Muscle of back (tissue), 11 donors: ENCODE measurements around the gene CFAP99. TPM values are rescaled to one million over a fixed set of nuclear protein-coding genes. Genes with fewer than 3 reads are reported as not detected.

Experiments
- DNase-seq, 3 donors: peaks; one replicate each; pipeline versions ENCODE4 v3.0.0 to v3.0.0-alpha.2; 2013
- polyA plus RNA-seq, 10 donors: library from polyadenylated mRNA; unstranded; fragments of 120-200 nt; gene quantifications; one replicate each; pipeline ENCODE4 v1.2.1, GENCODE V29; 2013; ENCODE audit not compliant: insufficient read length in 10 of 10

The CFAP99 gene
- polyA plus RNA-seq, 10 donors = 0.17 to 0.20 TPM; not detected in 8

GRCh38 chr4:2468456-2469191 is 49.9 kb downstream of the CFAP99 start, which contains the start of gene RNF4:
Gene RNF4, plus strand, starts transcription at chr4:2469106. Its CDS starts 21,388 bp downstream, at chr4:2490494.
- peak; percentile 97 to 98 (median 97) for DNase-seq

GRCh38 chr4:2469192-2469984 is 50.6 kb downstream of the CFAP99 start:
- DNase-seq = peak in 2 of 3 donors; percentile 30 to 63

- no peak for DNase-seq
These were observed 52.0 kb downstream of the CFAP99 start for GRCh38 chr4:2470791-2471190.

GRCh38 chr4:2472187-2472586 is 53.4 kb downstream of the CFAP99 start:
- no peak for DNase-seq

GRCh38 chr4:2478229-2478628 is 59.5 kb downstream of the CFAP99 start:
- no peak for DNase-seq

GRCh38 chr4:2480649-2481048 is 61.9 kb downstream of the CFAP99 start:
- no peak for DNase-seq

- no peak for DNase-seq
These were observed 63.4 kb downstream of the CFAP99 start for GRCh38 chr4:2482192-2482591.

- DNase-seq = peak in 2 of 3 donors; percentile 46 to 54
These were observed 63.9 kb downstream of the CFAP99 start for GRCh38 chr4:2482693-2483092.

GRCh38 chr4:2483237-2483636 is 64.5 kb downstream of the CFAP99 start:
- no peak for DNase-seq

- DNase-seq = no peak
These were observed 65.4 kb downstream of the CFAP99 start for GRCh38 chr4:2484185-2484584.

- DNase-seq = peak; percentile 33 to 80 (median 67)
These were observed 66.2 kb downstream of the CFAP99 start for GRCh38 chr4:2484993-2485392.

- no peak for DNase-seq
These were observed 67.2 kb downstream of the CFAP99 start for GRCh38 chr4:2485956-2486355.

- no peak for DNase-seq
These were observed 68.2 kb downstream of the CFAP99 start for GRCh38 chr4:2486981-2487380.

GRCh38 chr4:2487632-2488031 is 68.9 kb downstream of the CFAP99 start:
- no peak for DNase-seq

GRCh38 chr4:2489081-2489805 is 70.5 kb downstream of the CFAP99 start:
- DNase-seq = no peak

GRCh38 chr4:2489841-2490552 is 71.2 kb downstream of the CFAP99 start:
- no peak for DNase-seq

GRCh38 chr4:2492970-2493369 is 74.2 kb downstream of the CFAP99 start:
- DNase-seq = no peak

GRCh38 chr4:2494992-2495391 is 76.2 kb downstream of the CFAP99 start:
- DNase-seq = no peak

- DNase-seq = no peak
These were observed 78.6 kb downstream of the CFAP99 start for GRCh38 chr4:2497324-2497723.

- DNase-seq = peak; percentile 7 to 35 (median 15)
These were observed 79.2 kb downstream of the CFAP99 start for GRCh38 chr4:2497931-2498330.

- DNase-seq = no peak
These were observed 81.8 kb downstream of the CFAP99 start for GRCh38 chr4:2500547-2500946.
